PFSK-1 (cell line): Measurements from ENCODE around the gene PNKD.

Source experiments
- FOXP2 ChIP-seq: optimal IDR thresholded peaks from 2 replicates; pipeline ENCODE3; 2011; ENCODE audit warnings: borderline replicate concordance, control low read depth, inconsistent platforms; ENCODE audit not compliant: insufficient read depth; ENCODE audit errors: extremely low read length, extremely low read depth
- POLR2AphosphoS5 ChIP-seq: IDR thresholded peaks from 2 replicates; pipeline ENCODE4 v1.6.1; 2012; ENCODE audit warnings: low read depth, mild to moderate bottlenecking, control low read depth, low read length, moderate library complexity
- REST ChIP-seq, 2 experiments: IDR thresholded peaks; 2 replicates each; pipeline versions ENCODE4 v1.6.1 to v1.8.0; 2011 to 2012; ENCODE audit warnings: low read depth in 2 of 2, low read length in 2 of 2, control low read depth in 1 of 2, inconsistent platforms in 1 of 2, mild to moderate bottlenecking in 1 of 2, moderate library complexity in 1 of 2; ENCODE audit not compliant: insufficient read depth in 1 of 2
- SIN3A ChIP-seq: IDR thresholded peaks from 2 replicates; pipeline ENCODE4 v1.6.1; 2012; ENCODE audit warnings: mild to moderate bottlenecking, low read length, moderate library complexity, borderline replicate concordance; ENCODE audit not compliant: insufficient read depth
- TAF1 ChIP-seq: IDR thresholded peaks from 2 replicates; pipeline ENCODE4 v1.6.1; 2012; ENCODE audit warnings: low read length, control low read depth, borderline replicate concordance; ENCODE audit not compliant: insufficient read depth

The PNKD gene

GRCh38 chr2:218285604-218286003, 15.3 kb downstream of the PNKD start:
- no peak for TF ChIP-seq FOXP2
- no peak for TF ChIP-seq TAF1
- TF ChIP-seq POLR2AphosphoS5 = no peak
- no peak for TF ChIP-seq REST (IDR thresholded peaks at IDR 0.05; ENCODE audit: insufficient read depth in 1 of 2, low read depth in 2 of 2, low read length in 2 of 2)
- TF ChIP-seq SIN3A = no peak

GRCh38 chr2:218286570-218287459, 16.5 kb downstream of the PNKD start:
- TF ChIP-seq POLR2AphosphoS5 (no peak), SIN3A (0 out of 2 replicates have a peak, but pooled peaks have one; percentile 56)

GRCh38 chr2:218289639-218290315, 19.5 kb downstream of the PNKD start:
- TF ChIP-seq POLR2AphosphoS5 (no peak), FOXP2 (no peak), TAF1 (no peak), REST (IDR thresholded peaks at IDR 0.05; ENCODE audit: insufficient read depth in 1 of 2, low read depth in 2 of 2, low read length in 2 of 2) (no peak), SIN3A (no peak)

DNA sequence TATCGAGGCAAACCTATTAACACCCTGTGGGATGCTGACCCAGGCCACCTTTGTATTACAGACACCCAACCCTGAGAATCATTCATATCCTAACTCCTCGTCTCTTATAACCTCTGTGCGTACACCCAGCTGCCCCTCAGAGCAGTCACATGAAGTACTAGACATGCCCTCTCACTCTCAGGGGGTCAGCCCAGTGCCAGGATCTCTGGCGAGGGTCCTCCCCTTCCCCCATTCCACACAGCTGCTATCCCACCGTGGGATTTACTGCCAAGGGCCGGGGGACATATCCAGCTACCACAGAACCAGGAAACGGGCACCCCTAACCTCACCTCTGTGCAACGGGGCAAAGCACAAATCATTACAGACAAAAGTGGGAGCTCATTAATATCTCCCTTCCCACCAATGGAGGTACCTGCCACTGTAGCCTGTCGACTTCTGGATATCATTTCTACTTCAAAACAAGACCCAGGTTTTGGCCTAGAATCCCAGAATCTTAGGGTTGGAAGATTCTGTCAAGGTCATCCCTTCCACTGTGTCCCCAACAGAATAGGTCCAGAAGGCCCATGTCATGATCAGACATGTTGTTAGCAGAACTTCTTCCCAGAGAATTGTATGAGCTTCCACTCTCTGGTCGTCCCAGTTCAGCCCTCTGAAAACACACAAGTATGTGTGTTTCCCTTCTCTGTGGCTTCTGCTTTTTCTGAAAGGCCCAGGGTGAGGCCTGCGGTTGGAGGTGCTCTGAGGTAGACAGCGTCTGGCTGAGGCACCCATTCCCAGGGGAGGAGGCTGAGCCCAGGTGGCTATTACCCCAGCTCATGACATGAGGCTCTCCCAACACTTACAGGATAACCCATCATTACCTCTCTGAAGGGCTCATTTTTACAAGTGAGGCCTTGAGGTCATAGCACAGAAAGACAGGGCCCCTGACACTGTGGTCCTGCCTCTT, 20.3 kb downstream of the PNKD start:
- TF ChIP-seq REST (IDR thresholded peaks at IDR 0.05; ENCODE audit: insufficient read depth in 1 of 2, low read depth in 2 of 2, low read length in 2 of 2) = no peak
- no peak for TF ChIP-seq FOXP2
- TF ChIP-seq SIN3A = no peak
- no peak for TF ChIP-seq TAF1
- no peak for TF ChIP-seq POLR2AphosphoS5

DNA sequence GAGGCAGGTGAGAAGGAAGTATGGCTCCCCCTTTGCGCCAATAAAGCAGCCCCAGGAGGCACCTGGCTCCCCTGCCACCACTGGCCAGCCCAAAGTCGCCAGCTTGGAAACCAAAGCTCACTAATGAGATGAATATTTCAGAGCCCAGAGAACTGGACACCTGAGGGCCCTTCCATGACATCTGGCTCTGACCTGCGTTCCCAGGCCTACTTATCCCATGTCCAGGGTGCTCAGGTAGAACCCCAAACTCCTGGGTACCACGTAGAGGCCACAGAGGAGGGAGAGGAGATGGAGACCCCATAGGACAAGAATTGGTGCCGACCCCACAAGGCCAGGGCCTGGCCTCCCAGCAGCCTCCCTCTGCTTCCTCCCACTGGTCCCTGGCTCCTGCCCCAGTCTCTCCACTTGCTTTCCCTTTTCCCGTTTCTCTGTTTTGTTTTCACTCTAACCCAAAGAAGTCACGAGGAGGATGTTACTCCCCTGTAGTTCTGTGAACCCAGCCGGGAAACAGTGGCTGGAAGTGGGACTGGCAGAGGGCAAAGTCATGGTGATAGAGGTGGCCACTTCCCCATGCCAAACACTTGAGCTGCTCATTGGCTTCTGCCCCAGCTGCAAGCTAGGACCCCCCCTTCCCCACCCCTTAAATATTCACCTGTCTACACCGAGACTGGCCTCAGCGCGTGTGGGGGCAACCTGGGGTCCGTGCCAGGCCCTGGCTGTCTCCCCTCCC, 21.2 kb downstream of the PNKD start:
- TF ChIP-seq SIN3A (no peak), POLR2AphosphoS5 (no peak)
